Fibroblast of skin of right quadriceps (primary cell): Measurements from ENCODE around the gene RASSF3.
"Not testable (repeated sequence)": the region's sequence is repeated elsewhere in the genome, so short reads cannot be mapped to it uniquely, and the experiment has no call there.

ENCODE experiments used
- DNase-seq: peaks from one replicate; pipeline ENCODE4 v3.0.0-alpha.2; 2013

The RASSF3 gene, protein sequence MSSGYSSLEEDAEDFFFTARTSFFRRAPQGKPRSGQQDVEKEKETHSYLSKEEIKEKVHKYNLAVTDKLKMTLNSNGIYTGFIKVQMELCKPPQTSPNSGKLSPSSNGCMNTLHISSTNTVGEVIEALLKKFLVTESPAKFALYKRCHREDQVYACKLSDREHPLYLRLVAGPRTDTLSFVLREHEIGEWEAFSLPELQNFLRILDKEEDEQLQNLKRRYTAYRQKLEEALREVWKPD

GRCh38 chr12:64610079-64610659, at the start of gene RASSF3:
TSS of gene RASSF3 (plus strand) at chr12:64610495. CDS start at chr12:64610633, 138 bp downstream.
- peak; percentile 57 for DNase-seq

DNA sequence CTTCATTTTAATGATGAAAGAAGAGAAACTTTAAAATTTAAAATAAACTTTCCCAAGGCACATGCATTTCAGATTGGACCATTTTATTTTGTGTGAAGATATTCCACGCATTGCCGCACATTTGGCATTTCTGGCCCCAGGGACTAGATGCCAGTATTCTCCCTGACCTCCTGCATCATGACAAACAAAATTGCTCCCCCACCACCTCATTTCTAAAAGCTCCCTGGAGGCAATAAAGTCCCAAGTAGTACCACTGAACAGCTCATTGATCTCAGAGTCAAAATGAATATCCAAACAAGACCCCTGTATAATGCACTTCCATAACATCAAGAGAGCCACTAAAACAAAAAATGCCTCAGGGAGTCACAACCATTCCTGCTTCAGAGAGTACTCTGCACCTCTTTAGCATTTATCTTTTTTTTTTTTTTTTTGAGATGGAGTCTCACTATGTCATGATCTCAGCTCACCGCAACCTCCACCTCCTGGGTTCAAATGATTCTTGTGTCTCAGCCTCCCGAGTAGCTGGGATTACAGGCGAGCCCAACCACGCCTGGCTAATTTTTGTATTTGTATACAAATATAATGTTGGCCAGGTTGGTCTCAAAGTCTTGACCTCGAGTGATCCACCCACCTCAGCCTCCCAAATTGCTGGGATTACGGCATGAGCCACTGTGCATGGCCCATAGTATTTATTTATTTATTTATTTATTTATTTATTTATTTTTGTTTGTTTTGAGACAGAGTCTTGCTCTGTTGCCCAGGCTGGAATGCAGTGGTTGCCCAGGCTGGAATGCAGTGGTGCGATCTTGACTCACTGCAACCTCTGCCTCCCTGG, 48.8 kb upstream of the RASSF3 start:
- no peak for DNase-seq

- DNase-seq = peak; percentile 33
Measured at GRCh38 chr12:64566122-64566521, 44.2 kb upstream of the RASSF3 start.

DNA sequence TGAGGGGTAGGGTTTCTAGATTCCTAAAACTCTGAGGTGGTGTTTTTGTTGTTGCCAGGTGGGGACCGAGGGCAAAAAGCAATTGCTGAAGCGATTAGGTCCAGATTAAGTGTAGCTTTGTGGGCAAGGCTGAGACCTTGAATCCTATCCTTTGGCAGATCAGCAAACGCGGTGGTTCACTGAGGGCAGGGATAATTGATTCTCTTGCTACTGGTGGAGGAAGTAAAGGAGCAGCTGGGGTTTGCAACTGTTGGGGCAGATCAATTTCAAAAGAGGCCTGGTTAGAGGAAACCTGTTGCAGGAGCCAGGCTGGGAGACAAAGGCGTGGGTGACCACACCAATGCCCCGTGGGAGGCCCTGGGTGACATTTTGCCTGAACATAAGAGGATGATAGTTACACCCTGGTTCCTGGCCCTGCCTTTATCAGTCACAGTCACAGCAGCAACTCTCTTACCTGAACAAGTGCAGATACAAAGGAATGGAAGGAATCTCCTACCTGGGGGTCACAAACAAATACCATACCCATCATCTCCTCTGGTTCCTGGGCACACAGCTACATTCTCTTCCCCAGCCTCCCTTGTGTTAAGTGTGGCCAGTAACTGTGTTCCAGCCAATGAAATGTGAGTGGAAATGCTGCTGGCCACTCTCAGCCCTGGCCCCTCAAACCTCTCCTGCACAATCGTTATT, 43.3 kb upstream of the RASSF3 start:
- DNase-seq = no peak

GRCh38 chr12:64567570-64567969, 42.7 kb upstream of the RASSF3 start:
- DNase-seq = no peak

DNA sequence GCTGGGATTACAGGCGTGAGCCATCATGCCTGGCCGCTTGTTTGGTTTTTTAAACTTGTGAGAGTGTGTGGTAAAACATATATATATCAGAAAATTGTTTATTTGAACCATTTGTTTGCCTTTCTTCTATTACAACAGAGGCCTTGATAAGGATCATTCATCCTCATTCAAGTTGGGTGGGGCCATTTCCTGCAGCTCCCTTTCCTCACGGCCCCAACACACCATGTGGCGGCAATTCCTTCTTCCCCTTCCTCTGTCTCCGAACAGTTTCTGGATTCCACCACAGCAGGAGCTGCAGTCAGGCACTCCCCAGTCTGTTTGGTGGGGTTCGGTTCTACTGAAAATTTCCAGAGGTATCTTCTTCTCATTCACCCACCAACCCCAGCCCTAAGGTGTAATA, 42.0 kb upstream of the RASSF3 start:
- no peak for DNase-seq

GRCh38 chr12:64569923-64570691, 40.2 kb upstream of the RASSF3 start:
- no peak for DNase-seq

DNA sequence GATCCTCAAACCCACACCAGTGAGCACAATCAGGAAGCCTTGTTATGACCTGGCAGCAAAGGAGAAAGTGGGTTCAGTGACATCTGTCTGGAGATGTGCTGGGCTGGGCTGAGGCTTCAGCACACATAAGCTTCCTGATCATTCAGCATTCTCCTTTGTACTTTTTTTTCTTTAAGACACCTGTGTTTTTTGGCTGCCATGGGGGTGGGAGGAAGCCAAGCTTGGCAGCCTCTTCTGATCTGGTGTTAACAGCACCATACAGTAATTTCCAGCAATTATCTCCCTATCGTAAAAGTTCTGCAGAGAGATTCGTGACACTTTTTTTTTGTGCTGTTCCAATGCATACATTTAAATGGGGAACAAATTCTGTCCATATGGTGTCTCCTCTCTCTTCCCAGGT, 38.9 kb upstream of the RASSF3 start:
- DNase-seq = no peak

DNA sequence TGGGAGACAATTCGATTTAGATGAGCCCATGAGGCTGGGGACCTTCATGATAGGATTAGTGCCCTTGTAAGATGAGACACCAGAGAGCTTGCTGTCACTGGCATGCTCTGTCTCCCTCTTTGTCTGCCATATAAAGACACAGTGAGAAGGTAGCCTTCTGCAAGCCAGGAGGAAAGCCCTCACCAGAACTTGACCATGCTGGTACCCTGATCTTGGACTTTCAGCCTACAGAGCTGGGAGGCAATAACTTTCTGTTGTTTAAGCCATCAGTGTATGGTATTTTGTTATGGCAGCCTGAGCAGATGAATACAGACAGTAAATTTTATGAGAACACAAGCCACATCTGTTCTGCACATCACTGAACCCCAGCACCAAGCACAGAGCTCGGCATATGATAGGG, 38.1 kb upstream of the RASSF3 start:
- no peak for DNase-seq

DNA sequence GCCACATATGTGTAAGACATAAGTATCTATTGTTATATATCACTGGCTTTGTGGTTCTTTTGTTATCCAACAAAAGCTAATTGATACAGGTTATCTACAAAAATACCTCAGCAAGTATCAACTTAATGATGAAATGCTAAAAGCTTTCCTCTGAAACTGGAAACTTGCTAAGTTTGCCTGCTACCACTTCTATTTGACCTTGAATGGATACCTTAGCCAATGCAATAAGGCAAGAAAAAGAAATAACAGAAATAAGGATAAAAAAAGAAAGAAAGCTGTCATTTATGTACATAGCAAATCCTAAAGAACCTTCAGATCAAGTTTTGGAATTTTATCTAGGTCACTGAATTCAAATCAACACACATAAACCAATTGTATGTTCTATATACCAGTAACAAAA, 35.5 kb upstream of the RASSF3 start:
- DNase-seq = no peak

GRCh38 chr12:64577046-64577445, 33.2 kb upstream of the RASSF3 start:
- no peak for DNase-seq

DNA sequence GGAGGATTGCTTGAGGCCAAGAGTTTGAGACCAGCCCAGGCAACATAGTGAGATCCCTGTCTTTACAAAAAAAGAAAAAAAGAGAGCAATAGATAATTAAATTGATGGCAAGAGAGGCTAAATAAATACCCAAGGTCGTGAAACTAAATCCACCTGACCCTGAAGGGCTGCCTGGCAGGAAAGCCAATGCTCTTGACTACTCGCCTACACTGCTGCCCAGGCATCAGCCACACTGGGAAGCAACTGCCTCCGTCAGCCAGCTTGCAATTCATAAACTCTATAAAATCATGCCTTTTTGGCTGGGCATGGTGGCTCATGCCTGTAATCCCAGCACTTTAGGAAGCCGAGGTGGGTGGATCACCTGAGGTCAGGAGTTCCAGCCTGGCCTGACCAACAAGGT, 31.7 kb upstream of the RASSF3 start:
- DNase-seq = no peak

GRCh38 chr12:64580681-64581080, 29.6 kb upstream of the RASSF3 start:
- no peak for DNase-seq

DNA sequence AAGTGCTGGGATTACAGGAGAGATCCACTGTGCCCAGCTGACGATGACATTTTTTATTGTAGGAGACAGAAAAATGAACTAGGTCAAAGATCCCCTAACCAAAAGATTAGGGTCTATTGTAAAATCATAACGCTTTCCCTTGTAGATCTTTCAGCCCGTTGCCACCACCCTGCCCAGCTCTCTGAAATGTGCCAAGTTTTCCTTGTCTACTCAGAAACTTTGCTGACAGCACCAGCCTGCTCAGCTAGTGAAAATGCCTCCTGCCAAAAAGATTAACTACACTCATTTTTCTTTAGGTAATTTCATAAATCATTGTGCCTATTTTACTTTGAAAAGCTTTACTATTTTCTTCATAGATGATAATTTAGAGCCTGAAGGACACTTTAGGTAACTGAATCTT, 28.2 kb upstream of the RASSF3 start:
- no peak for DNase-seq

DNA sequence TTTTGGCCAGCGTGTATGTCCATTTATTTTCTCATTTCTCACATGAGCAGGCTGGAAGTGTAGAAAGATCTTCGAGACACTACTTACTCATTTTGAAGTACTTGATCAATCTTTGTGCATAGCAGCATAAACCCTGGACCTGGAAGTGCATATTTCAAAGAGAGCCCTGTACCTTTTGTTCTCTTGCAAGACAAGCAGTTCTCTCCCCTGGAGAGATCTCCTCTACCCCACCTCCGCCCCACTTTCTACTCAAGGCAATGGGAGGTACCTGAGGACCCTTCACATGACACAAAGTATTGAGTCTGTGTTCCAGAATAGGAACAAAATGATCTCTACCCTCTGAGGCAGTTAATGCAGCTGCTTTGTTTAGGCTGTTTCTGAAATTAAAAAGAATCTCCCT, 27.4 kb upstream of the RASSF3 start:
- no peak for DNase-seq

GRCh38 chr12:64583395-64583770, 26.9 kb upstream of the RASSF3 start:
- not testable (repeated sequence) for DNase-seq

DNA sequence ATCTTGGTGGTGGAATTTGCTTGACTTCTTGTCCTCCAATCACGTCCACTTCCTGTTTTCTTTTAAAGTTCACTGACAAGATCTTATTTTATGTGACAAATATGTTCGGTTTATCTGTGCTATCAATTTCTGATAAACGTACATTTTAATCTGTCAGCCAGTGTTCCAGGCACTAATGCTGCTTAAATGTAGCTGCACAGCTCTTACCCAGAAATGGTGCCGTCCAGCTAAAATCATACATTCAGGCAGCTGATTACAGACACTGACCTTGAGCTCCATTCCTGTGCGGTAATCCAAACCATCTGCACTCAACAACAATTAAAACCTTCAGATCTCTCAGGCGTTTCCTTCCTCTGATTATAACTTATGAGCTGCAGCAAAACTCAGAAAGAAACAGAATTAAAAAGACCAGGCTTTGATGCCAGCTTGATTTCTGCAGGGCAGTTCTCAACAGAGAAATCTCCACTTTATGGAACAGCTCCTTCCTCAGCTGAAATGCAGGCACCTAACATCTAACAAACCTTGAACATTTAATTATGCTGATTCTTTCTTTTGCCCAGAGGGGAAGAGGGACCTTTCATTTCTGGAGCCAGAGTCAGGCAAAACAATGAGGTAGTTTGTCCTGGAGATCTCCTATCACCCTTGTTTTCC, 26.4 kb upstream of the RASSF3 start:
- DNase-seq = peak; percentile 40

GRCh38 chr12:64585104-64585503, 25.2 kb upstream of the RASSF3 start:
- no peak for DNase-seq

DNA sequence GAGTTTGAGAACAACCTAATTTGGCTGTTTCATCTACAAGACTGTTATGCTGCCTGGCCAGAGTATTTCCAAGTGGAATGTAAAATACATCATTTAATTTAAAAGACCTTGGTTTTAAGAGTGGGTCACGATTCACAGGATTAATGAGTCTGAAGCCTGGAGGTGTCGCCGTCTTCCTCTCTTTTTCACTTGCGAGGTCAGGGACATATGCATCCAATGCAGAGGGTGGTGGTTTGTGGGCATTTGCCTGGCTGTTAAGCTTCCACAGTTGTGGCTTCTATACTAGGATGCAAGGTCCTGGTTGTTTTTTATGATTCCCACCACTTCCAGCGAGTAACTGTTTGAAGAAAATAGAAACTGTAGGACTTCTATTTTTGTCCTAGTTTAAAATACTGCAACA, 22.8 kb upstream of the RASSF3 start:
- DNase-seq = no peak

GRCh38 chr12:64590183-64590582, 20.1 kb upstream of the RASSF3 start:
- no peak for DNase-seq

- no peak for DNase-seq
Measured at GRCh38 chr12:64595863-64596793, 14.2 kb upstream of the RASSF3 start.
